Measurements from ENCODE around the gene GUK1.

DNA sequence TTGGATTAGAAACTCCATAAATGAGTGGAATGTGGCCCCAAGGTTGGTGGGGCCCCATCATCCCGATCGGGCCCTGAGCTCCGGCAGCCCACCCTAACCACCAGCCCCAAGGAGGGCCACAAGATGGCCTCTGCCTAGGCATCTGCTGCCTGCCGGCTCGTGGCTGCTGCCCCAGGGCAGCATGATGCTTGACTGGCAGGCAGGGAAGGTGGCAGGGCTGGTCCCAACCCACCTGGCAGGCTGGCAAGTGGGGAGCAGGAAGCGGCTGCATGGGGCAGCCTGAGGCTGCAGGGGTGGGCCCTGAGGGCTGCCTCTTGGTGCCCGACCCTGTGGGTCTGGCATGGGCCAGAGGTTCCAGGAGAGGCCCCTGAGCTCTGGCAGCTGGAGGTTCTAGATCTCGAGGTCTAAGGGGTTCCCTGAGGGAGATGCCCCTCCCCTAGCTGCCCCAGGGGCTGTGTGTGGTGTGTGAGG, 8.9 kb downstream of the GUK1 start:
- TF ChIP-seq TCF12 (IDR thresholded peaks at IDR 0.05; ENCODE audit: low read depth): no peak
- no peak for TF ChIP-seq CREB1 (IDR thresholded peaks at IDR 0.05; ENCODE audit: low read depth)
- TF ChIP-seq, protein P1, sequence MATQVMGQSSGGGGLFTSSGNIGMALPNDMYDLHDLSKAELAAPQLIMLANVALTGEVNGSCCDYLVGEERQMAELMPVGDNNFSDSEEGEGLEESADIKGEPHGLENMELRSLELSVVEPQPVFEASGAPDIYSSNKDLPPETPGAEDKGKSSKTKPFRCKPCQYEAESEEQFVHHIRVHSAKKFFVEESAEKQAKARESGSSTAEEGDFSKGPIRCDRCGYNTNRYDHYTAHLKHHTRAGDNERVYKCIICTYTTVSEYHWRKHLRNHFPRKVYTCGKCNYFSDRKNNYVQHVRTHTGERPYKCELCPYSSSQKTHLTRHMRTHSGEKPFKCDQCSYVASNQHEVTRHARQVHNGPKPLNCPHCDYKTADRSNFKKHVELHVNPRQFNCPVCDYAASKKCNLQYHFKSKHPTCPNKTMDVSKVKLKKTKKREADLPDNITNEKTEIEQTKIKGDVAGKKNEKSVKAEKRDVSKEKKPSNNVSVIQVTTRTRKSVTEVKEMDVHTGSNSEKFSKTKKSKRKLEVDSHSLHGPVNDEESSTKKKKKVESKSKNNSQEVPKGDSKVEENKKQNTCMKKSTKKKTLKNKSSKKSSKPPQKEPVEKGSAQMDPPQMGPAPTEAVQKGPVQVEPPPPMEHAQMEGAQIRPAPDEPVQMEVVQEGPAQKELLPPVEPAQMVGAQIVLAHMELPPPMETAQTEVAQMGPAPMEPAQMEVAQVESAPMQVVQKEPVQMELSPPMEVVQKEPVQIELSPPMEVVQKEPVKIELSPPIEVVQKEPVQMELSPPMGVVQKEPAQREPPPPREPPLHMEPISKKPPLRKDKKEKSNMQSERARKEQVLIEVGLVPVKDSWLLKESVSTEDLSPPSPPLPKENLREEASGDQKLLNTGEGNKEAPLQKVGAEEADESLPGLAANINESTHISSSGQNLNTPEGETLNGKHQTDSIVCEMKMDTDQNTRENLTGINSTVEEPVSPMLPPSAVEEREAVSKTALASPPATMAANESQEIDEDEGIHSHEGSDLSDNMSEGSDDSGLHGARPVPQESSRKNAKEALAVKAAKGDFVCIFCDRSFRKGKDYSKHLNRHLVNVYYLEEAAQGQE (IDR thresholded peaks at IDR 0.05; ENCODE audit: low read depth): no peak
- TF ChIP-seq RAD21 (IDR thresholded peaks at IDR 0.05; ENCODE audit: low read depth): no peak
- no peak for TF ChIP-seq EGR1 (IDR thresholded peaks at IDR 0.05)
- TF ChIP-seq YY1 (IDR thresholded peaks at IDR 0.05; ENCODE audit: low read depth): no peak
- no peak for TF ChIP-seq EP300 (IDR thresholded peaks at IDR 0.05; ENCODE audit: borderline replicate concordance)
- no peak for TF ChIP-seq TAF1 (IDR thresholded peaks at IDR 0.05; ENCODE audit: low read depth)
- TF ChIP-seq, protein P2, sequence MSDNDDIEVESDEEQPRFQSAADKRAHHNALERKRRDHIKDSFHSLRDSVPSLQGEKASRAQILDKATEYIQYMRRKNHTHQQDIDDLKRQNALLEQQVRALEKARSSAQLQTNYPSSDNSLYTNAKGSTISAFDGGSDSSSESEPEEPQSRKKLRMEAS (IDR thresholded peaks at IDR 0.05): no peak
- TF ChIP-seq, protein P3, sequence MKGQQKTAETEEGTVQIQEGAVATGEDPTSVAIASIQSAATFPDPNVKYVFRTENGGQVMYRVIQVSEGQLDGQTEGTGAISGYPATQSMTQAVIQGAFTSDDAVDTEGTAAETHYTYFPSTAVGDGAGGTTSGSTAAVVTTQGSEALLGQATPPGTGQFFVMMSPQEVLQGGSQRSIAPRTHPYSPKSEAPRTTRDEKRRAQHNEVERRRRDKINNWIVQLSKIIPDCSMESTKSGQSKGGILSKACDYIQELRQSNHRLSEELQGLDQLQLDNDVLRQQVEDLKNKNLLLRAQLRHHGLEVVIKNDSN (IDR thresholded peaks at IDR 0.05): no peak
- TF ChIP-seq NFIC (IDR thresholded peaks at IDR 0.05): no peak
- TF ChIP-seq TEAD4 (IDR thresholded peaks at IDR 0.05): no peak
- no peak for TF ChIP-seq FOXM1 (IDR thresholded peaks at IDR 0.05; ENCODE audit: borderline replicate concordance, low read depth)
